ENCODE measurements around the gene TLDC2.

The TLDC2 gene

DNA sequence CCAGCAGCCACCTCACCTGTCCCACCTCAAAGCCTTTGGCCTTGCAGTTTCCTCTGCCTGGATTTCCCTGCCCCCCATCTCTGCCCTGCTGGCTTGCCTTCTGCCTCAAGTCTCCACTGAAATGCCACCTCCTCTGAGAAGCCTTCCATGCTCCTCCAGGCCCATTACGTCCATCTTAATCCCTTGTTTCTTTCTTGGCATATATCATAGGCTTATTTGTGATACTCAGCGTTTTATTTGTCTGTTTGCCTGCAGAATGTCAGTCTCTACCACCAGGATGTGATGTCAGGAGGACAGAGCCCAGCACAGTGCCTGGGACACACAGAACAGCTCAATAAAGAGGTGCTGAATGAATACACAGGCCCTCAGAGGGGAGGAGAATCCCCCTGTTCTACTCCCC lies 24.4 kb upstream of the TLDC2 start:
- no peak for TF ChIP-seq FOXP2 (optimal IDR thresholded peaks at IDR 0.05; ENCODE audit: borderline replicate concordance, extremely low read depth, extremely low read length, insufficient read depth)
- no peak for TF ChIP-seq SIN3A (IDR thresholded peaks at IDR 0.05; ENCODE audit: borderline replicate concordance, insufficient read depth, low read length)
- no peak for TF ChIP-seq TAF1 (IDR thresholded peaks at IDR 0.05; ENCODE audit: borderline replicate concordance, insufficient read depth, low read length)
- TF ChIP-seq, protein P1, sequence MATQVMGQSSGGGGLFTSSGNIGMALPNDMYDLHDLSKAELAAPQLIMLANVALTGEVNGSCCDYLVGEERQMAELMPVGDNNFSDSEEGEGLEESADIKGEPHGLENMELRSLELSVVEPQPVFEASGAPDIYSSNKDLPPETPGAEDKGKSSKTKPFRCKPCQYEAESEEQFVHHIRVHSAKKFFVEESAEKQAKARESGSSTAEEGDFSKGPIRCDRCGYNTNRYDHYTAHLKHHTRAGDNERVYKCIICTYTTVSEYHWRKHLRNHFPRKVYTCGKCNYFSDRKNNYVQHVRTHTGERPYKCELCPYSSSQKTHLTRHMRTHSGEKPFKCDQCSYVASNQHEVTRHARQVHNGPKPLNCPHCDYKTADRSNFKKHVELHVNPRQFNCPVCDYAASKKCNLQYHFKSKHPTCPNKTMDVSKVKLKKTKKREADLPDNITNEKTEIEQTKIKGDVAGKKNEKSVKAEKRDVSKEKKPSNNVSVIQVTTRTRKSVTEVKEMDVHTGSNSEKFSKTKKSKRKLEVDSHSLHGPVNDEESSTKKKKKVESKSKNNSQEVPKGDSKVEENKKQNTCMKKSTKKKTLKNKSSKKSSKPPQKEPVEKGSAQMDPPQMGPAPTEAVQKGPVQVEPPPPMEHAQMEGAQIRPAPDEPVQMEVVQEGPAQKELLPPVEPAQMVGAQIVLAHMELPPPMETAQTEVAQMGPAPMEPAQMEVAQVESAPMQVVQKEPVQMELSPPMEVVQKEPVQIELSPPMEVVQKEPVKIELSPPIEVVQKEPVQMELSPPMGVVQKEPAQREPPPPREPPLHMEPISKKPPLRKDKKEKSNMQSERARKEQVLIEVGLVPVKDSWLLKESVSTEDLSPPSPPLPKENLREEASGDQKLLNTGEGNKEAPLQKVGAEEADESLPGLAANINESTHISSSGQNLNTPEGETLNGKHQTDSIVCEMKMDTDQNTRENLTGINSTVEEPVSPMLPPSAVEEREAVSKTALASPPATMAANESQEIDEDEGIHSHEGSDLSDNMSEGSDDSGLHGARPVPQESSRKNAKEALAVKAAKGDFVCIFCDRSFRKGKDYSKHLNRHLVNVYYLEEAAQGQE (IDR thresholded peaks at IDR 0.05; ENCODE audit: insufficient read depth in 1 of 2, low read depth in 2 of 2, low read length in 2 of 2): no peak
- TF ChIP-seq POLR2AphosphoS5 (IDR thresholded peaks at IDR 0.05; ENCODE audit: low read depth, low read length): no peak

DNA sequence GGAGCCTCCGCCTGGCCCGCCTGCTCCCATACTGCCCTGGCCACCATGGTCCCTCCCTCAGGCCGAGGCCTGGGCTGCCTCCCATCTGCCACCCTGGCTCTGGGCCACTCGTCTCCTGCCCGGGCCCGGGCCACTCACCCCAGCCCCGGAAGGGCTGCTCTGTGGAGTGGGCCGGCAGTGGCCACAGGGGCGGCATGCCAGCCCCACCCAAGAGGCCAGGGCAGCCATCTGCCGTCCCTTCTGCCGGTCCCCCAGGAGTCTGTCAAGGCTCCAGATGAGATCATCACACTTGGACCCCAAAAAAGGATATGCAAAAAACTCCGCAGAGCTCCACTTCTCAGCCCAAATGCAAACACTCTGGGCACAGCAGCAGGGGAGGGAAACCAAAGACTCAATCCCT lies 23.8 kb upstream of the TLDC2 start:
- TF ChIP-seq POLR2AphosphoS5 (IDR thresholded peaks at IDR 0.05; ENCODE audit: low read depth, low read length) (no peak), TAF1 (IDR thresholded peaks at IDR 0.05; ENCODE audit: borderline replicate concordance, insufficient read depth, low read length) (no peak), FOXP2 (optimal IDR thresholded peaks at IDR 0.05; ENCODE audit: borderline replicate concordance, extremely low read depth, extremely low read length, insufficient read depth) (no peak), SIN3A (IDR thresholded peaks at IDR 0.05; ENCODE audit: borderline replicate concordance, insufficient read depth, low read length) (no peak)
- TF ChIP-seq, protein P1 (IDR thresholded peaks at IDR 0.05; ENCODE audit: insufficient read depth in 1 of 2, low read depth in 2 of 2, low read length in 2 of 2): no peak

DNA sequence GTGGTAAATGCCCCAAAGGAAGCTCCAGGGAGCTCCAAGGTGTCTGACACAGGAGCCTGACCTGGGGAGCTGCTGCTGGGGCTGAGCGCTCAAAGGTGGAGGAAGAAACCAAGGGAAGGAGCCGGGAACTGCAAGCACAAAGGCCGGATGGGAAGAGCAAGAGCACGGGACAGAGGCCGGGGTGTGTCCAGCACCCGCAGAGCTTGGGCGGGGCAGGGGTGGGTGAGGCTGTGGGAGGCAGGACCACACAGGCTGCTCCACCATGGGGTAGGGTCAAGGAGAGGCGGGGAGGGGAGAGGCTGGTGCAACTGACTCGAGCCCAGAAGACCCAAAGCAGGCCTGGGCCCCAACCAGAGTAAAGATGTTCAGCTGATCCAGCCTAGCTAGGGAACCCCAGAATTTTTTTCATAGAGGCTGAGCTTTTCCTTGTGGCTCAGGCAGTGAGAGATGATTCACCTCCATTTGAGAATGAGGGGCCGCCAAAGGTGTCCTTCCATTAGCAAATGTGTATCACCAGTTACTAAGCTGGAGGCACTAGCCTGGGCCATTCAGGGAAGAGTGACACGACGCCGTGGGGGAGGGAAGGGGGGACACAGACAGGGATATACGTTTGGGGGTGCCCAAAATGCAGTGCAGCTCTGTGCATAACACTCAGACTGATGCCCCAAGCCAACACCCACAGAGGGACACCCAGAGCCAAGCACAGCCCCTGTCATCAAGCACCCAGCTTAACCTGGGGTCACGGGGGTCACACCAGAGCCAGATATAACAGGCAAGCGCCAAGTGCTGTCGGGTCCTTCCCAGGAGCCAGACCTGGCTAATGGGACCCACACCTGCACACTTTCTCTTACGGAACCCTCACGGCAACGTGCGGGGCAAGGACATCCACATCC lies 21.3 kb upstream of the TLDC2 start:
- TF ChIP-seq POLR2AphosphoS5 (IDR thresholded peaks at IDR 0.05; ENCODE audit: low read depth, low read length): no peak
- no peak for TF ChIP-seq FOXP2 (optimal IDR thresholded peaks at IDR 0.05; ENCODE audit: borderline replicate concordance, extremely low read depth, extremely low read length, insufficient read depth)
- TF ChIP-seq, protein P1 (IDR thresholded peaks at IDR 0.05; ENCODE audit: insufficient read depth in 1 of 2, low read depth in 2 of 2, low read length in 2 of 2): no peak

DNA sequence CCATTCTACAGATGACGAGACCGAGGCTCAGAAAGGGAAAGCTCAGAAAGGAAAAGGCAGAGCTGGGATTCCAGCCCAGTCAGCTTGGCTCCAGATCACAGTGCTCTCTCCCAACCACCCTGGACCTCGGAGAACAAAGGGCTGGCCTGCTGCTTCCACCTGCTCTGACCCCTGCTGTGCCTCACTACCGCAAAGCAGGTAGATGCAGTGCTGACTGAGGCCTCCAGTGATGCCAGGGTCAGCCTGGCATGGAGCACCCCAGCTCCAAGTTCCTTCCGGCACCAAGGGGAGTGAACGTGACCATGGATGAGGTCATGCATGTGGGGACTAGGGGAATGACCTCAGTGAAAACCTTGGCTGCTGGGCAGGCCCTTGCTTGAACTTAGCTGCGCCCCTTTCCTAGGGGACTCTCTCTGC lies 20.7 kb upstream of the TLDC2 start:
- TF ChIP-seq, protein P1 (IDR thresholded peaks at IDR 0.05; ENCODE audit: insufficient read depth in 1 of 2, low read depth in 2 of 2, low read length in 2 of 2): no peak
- TF ChIP-seq SIN3A (IDR thresholded peaks at IDR 0.05; ENCODE audit: borderline replicate concordance, insufficient read depth, low read length) (no peak), TAF1 (IDR thresholded peaks at IDR 0.05; ENCODE audit: borderline replicate concordance, insufficient read depth, low read length) (no peak), POLR2AphosphoS5 (IDR thresholded peaks at IDR 0.05; ENCODE audit: low read depth, low read length) (no peak), FOXP2 (optimal IDR thresholded peaks at IDR 0.05; ENCODE audit: borderline replicate concordance, extremely low read depth, extremely low read length, insufficient read depth) (no peak)

Measured in PFSK-1 (cell line).